Progenitor cell of endocrine pancreas (in vitro differentiated cells): Measurements from ENCODE around the gene ARHGAP27. TPM values are rescaled to one million over a fixed set of nuclear protein-coding genes. Genes with fewer than 3 reads are reported as not detected.

Source experiments
- DNase-seq: peaks from one replicate; pipeline ENCODE4 v3.0.0; 2021; ENCODE audit warnings: low spot score; ENCODE audit not compliant: unreplicated experiment
- H3K27ac Mint-ChIP-seq: 2 replicates; pipeline ENCODE4 v1.8.0; 2021; ENCODE audit warnings: mild to moderate bottlenecking, moderate library complexity, mixed read lengths
- H3K27me3 Mint-ChIP-seq: 2 replicates; pipeline ENCODE4 v1.8.0; 2021; ENCODE audit warnings: mixed read lengths
- H3K36me3 Mint-ChIP-seq: 2 replicates; pipeline ENCODE4 v1.8.0; 2022; ENCODE audit warnings: mixed read lengths; ENCODE audit not compliant: insufficient read depth
- H3K4me1 Mint-ChIP-seq: 2 replicates; pipeline ENCODE4 v1.8.0; 2021; ENCODE audit warnings: low read depth, mixed read lengths
- H3K4me3 Mint-ChIP-seq: 2 replicates; pipeline ENCODE4 v1.8.0; 2021; ENCODE audit warnings: low read depth, mild to moderate bottlenecking, moderate library complexity, mixed read lengths
- H3K9me3 Mint-ChIP-seq: 2 replicates; pipeline ENCODE4 v1.8.0; 2021; ENCODE audit warnings: low read depth, mixed read lengths
- total RNA-seq: library from RNA; stranded (reverse); gene quantifications from 2 replicates; pipeline ENCODE4 v1.2.1, GENCODE V29; 2021
- TF ChIP-seq, protein P1 (sequence below): fragments of 200-600 bp; sonication (generic); IDR thresholded peaks from one replicate; pipeline ENCODE4 v1.5.0; 2021; ENCODE audit warnings: antibody characterized with exemption, mild to moderate bottlenecking; ENCODE audit not compliant: unreplicated experiment

The ARHGAP27 gene
- total RNA-seq, 1 donor from 2014 or later: 7.6 TPM

DNA sequence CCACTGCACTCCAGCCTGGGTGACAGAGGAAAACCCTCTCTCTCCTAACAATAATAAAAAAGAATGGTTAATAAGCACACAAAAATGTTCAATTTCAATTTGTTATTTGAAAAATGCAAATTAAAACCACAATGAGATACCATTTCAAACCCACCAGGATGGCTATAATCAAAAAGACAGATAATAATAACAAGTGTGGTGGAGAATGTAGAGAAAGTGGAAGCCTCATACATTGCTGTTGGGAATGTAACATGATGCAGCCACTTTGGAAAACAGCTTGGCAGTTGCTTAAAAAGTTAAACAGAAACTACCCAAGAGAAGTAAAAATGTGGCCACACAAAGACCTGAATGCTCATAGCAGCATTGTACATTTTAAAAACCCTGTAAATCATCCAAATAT, 64.0 kb downstream of the ARHGAP27 start:
- H3K4me1 Mint-ChIP-seq: peaks cover 7% of the 10 kb centered on the region

GRCh38 chr17:45367216-45367615, 65.5 kb downstream of the ARHGAP27 start:
- no peaks in the 10 kb centered on the region for H3K9me3 Mint-ChIP-seq
- no peak overlapping the region for H3K4me3 Mint-ChIP-seq
- H3K27ac Mint-ChIP-seq: no peak overlapping the region
- H3K4me1 Mint-ChIP-seq: peaks cover 6% of the 10 kb centered on the region
- H3K27me3 Mint-ChIP-seq: peaks cover 33% of the 10 kb centered on the region
- TF ChIP-seq, protein P1, sequence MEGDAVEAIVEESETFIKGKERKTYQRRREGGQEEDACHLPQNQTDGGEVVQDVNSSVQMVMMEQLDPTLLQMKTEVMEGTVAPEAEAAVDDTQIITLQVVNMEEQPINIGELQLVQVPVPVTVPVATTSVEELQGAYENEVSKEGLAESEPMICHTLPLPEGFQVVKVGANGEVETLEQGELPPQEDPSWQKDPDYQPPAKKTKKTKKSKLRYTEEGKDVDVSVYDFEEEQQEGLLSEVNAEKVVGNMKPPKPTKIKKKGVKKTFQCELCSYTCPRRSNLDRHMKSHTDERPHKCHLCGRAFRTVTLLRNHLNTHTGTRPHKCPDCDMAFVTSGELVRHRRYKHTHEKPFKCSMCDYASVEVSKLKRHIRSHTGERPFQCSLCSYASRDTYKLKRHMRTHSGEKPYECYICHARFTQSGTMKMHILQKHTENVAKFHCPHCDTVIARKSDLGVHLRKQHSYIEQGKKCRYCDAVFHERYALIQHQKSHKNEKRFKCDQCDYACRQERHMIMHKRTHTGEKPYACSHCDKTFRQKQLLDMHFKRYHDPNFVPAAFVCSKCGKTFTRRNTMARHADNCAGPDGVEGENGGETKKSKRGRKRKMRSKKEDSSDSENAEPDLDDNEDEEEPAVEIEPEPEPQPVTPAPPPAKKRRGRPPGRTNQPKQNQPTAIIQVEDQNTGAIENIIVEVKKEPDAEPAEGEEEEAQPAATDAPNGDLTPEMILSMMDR: no peak
- no peak for DNase-seq
- no peaks in the 10 kb centered on the region for H3K36me3 Mint-ChIP-seq

More for the DNA sequence above, 64.0 kb downstream of the ARHGAP27 start:
- no peak for DNase-seq
- Mint-ChIP-seq H3K27ac (no peak overlapping the region), H3K27me3 (peaks cover 23% of the 10 kb centered on the region), H3K4me3 (no peak overlapping the region), H3K9me3 (no peaks in the 10 kb centered on the region), H3K36me3 (no peaks in the 10 kb centered on the region)
- TF ChIP-seq, protein P1: no peak

- DNase-seq: no peak
- peaks cover 1% of the 10 kb centered on the region for H3K4me1 Mint-ChIP-seq
- no peak overlapping the region for H3K27ac Mint-ChIP-seq
- H3K36me3 Mint-ChIP-seq: no peaks in the 10 kb centered on the region
- H3K27me3 Mint-ChIP-seq: peaks cover 30% of the 10 kb centered on the region
- TF ChIP-seq, protein P1: no peak
- H3K4me3 Mint-ChIP-seq: no peak overlapping the region
- H3K9me3 Mint-ChIP-seq: no peaks in the 10 kb centered on the region
These were observed 66.0 kb downstream of the ARHGAP27 start for GRCh38 chr17:45366691-45367090.

- Mint-ChIP-seq H3K9me3 (no peaks in the 10 kb centered on the region), H3K4me3 (no peak overlapping the region), H3K36me3 (no peaks in the 10 kb centered on the region), H3K27ac (no peak overlapping the region), H3K4me1 (no peaks in the 10 kb centered on the region), H3K27me3 (peaks cover 32% of the 10 kb centered on the region)
- no peak for DNase-seq
- TF ChIP-seq, protein P1: no peak
These were observed 66.6 kb downstream of the ARHGAP27 start for GRCh38 chr17:45366049-45366448.

DNA sequence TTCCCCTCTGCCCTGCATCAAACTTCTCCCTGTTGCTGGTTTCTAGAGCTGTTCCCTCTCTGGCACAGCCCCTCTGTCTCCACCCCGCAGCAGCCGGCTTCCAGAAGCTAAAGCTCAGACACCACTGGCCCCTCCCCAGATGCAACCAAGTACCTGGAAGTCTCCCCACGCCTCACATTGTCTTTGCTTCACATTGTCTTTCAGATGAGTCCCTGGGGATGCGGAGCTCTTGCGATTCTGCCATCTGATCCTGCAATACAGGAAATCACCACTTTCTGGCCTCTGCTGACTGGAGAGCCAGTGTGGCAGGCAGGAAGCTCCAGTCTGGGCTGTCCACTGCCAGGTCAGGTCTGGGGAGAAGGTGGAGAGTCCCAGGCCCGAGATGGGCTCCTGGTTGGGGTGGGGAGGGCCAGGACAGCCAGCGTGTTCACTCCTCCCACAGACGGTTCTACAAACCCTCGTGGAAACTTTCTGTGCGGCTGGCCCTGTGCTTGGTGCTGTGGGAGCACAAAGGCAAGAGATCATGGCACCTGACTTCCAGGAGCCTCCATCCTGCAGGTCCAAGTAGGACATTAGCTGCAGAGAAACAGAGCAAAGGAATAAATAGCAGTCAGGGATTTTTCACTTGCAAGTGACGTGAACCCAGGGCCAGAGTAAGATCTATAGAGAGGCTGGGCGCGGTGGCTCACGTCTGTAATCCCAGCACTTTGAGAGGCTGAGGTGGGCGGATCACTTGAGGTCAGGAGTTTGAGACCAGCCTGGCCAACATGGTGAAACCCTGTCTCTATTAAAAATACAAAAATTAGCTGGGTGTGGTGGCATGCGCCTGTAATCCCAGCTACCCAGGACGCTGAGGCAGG, 67.9 kb downstream of the ARHGAP27 start:
- Mint-ChIP-seq H3K27ac (no peak overlapping the region), H3K4me1 (no peaks in the 10 kb centered on the region), H3K36me3 (no peaks in the 10 kb centered on the region), H3K9me3 (no peaks in the 10 kb centered on the region), H3K4me3 (no peak overlapping the region), H3K27me3 (peaks cover 27% of the 10 kb centered on the region)
- no peak for DNase-seq
- TF ChIP-seq, protein P1: no peak
